GM21737 (cell line): ENCODE measurements around the gene PTAFR.

Source experiments
- ATAC-seq: cut with Tn5 transposase; IDR thresholded peaks from one replicate; pipeline ENCODE4 v1.9.1; 2021; ENCODE audit warnings: mild to moderate bottlenecking, moderate library complexity; ENCODE audit not compliant: unreplicated experiment

Gene PTAFR

GRCh38 chr1:28126212-28126611, 50.3 kb downstream of the PTAFR start:
- no peak for ATAC-seq

- no peak for ATAC-seq
Observed at GRCh38 chr1:28123461-28123961, 53.0 kb downstream of the PTAFR start.

GRCh38 chr1:28122183-28122582, 54.3 kb downstream of the PTAFR start:
- ATAC-seq: no peak

GRCh38 chr1:28119556-28119955, 56.9 kb downstream of the PTAFR start:
- no peak for ATAC-seq

- no peak for ATAC-seq
Observed at GRCh38 chr1:28118640-28119307, 57.7 kb downstream of the PTAFR start.

GRCh38 chr1:28115267-28115666, 61.2 kb downstream of the PTAFR start:
- no peak for ATAC-seq

GRCh38 chr1:28114844-28115243, 61.6 kb downstream of the PTAFR start:
- ATAC-seq: no peak

- no peak for ATAC-seq
Observed at GRCh38 chr1:28113242-28113572, 63.3 kb downstream of the PTAFR start.

GRCh38 chr1:28112388-28113241, 63.9 kb downstream of the PTAFR start:
- ATAC-seq: no peak

- ATAC-seq: no peak
Observed at GRCh38 chr1:28111157-28111556, 65.3 kb downstream of the PTAFR start.

GRCh38 chr1:28110555-28110954, 65.9 kb downstream of the PTAFR start:
- no peak for ATAC-seq

- ATAC-seq: no peak
Observed at GRCh38 chr1:28109639-28110038, 66.9 kb downstream of the PTAFR start.

GRCh38 chr1:28108001-28108400, 68.5 kb downstream of the PTAFR start:
- ATAC-seq: no peak

- ATAC-seq: no peak
Observed at GRCh38 chr1:28104866-28105467, 71.5 kb downstream of the PTAFR start.

GRCh38 chr1:28102189-28102588, 74.3 kb downstream of the PTAFR start:
- ATAC-seq: no peak

- no peak for ATAC-seq
Observed at GRCh38 chr1:28099050-28099769, 77.3 kb downstream of the PTAFR start.
